Loucy (cell line): ENCODE results near the gene KLHL35.

Experiments
- H2AFZ ChIP-seq: fragments of 200-600 bp; sonication (generic); 2 replicates; pipeline ENCODE4 v1.6.0; 2016; ENCODE audit warnings: antibody characterized with exemption, mild to moderate bottlenecking, low read length, moderate library complexity
- H3F3A ChIP-seq: fragments of 200-600 bp; 2 replicates; pipeline ENCODE4 v1.6.0; 2016; ENCODE audit warnings: antibody characterized with exemption, low read depth, mild to moderate bottlenecking
- H3K27me3 ChIP-seq: fragments of 200-600 bp; sonication (generic); 2 replicates; pipeline ENCODE4 v1.6.1; 2014; ENCODE audit warnings: low read length, mild to moderate bottlenecking; ENCODE audit not compliant: insufficient read depth, poor library complexity, severe bottlenecking
- H3K36me3 ChIP-seq: fragments of 200-600 bp; sonication (generic); 2 replicates; pipeline ENCODE4 v1.6.1; 2016; ENCODE audit warnings: low read length; ENCODE audit not compliant: insufficient read depth
- H3K4me1 ChIP-seq: fragments of 200-600 bp; sonication (generic); 2 replicates; pipeline ENCODE4 v1.5.1; 2014; ENCODE audit warnings: low read length, mild to moderate bottlenecking; ENCODE audit not compliant: insufficient read depth, poor library complexity, severe bottlenecking
- H3K4me2 ChIP-seq: fragments of 200-600 bp; sonication (generic); 2 replicates; pipeline ENCODE4 v1.6.0; 2014; ENCODE audit warnings: antibody characterized with exemption, low read length, low read depth, mild to moderate bottlenecking; ENCODE audit not compliant: poor library complexity, severe bottlenecking
- H3K4me3 ChIP-seq: fragments of 200-600 bp; sonication (generic); 2 replicates; pipeline ENCODE4 v1.5.1; 2014; ENCODE audit warnings: low read length, mild to moderate bottlenecking, mixed read lengths; ENCODE audit not compliant: poor library complexity, severe bottlenecking
- H3K79me2 ChIP-seq: fragments of 200-600 bp; sonication (generic); 2 replicates; pipeline ENCODE4 v1.6.1; 2014; ENCODE audit warnings: low read length; ENCODE audit not compliant: insufficient read depth
- H3K9ac ChIP-seq: fragments of 200-600 bp; sonication (generic); 2 replicates; pipeline ENCODE4 v1.6.0; 2014; ENCODE audit warnings: mild to moderate bottlenecking, low read depth, low read length, moderate library complexity; ENCODE audit not compliant: poor library complexity, severe bottlenecking
- H3K9me2 ChIP-seq: fragments of 200-600 bp; sonication (generic); replicated peaks from 2 replicates; pipeline ENCODE4 v1.6.1; 2016; ENCODE audit warnings: low read depth, low read length, mixed read lengths
- H3K9me3 ChIP-seq: fragments of 200-600 bp; sonication (generic); 2 replicates; pipeline ENCODE4 v1.6.1; 2014; ENCODE audit warnings: mild to moderate bottlenecking, antibody characterized with exemption, low read length, low read depth; ENCODE audit not compliant: insufficient read depth
- H4K20me1 ChIP-seq: fragments of 200-600 bp; sonication (generic); 2 replicates; pipeline ENCODE4 v1.6.0; 2014; ENCODE audit warnings: antibody characterized with exemption, low read length, mild to moderate bottlenecking; ENCODE audit not compliant: insufficient read depth, poor library complexity, severe bottlenecking
- CTCF ChIP-seq: fragments of 200-600 bp; sonication (generic); conservative IDR thresholded peaks from 2 replicates; pipeline ENCODE4 v1.5.1; 2014; ENCODE audit warnings: mild to moderate bottlenecking, antibody characterized with exemption, low read length
- EZH2phosphoT487 ChIP-seq: fragments of 200-600 bp; IDR thresholded peaks from 2 replicates; pipeline ENCODE4 v1.6.1; 2018; ENCODE audit warnings: antibody characterized with exemption, mild to moderate bottlenecking, moderate library complexity, borderline replicate concordance

The KLHL35 gene

DNA sequence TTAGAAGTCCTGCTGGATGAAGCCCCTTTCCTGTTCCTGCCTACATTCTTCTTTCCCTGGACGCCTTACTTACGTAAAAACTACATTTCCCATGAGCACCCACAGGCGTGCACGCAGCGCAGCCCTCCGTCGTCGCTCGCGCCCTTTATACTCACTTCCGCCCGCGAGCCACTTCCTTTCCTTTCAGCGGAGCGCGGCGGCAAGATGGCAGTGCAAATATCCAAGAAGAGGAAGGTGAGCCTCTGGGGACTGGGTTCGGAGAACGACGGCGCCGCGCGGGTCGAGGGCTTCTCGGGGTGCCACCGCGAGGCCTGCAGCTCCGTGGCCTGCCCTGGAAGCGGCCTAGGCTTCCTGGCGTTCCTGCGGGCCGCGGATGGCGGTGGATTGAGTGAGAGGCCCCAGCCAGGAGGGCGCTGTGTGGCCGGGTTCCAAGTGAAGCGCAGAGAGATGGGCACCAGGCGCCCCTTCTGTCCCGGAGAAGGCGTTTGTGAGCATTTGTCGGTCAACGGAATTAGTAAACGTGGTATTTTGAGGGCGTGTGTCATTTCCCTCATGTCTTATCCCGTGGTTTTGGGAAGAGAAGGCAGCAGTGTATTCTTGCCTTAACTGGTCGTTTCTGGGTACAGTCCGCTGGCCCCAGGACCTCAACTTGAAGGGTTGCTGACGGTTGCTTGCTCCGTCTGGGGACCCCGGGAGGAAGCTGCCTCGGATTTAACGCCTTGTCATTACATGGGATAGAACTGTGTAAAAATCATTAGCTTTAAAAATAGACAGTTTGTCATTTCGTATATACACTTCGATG, 33.5 kb downstream of the KLHL35 start, which contains the start of gene RPS3:
RPS3 (plus strand) TSS at position 175 of the 802 bp plus-strand sequence; CDS start at position 205, 30 bp downstream.
- no peaks in the 10 kb centered on the region for H3K9me2 ChIP-seq
- H3K27me3 ChIP-seq, result peaks cover 8% of the 10 kb centered on the region
- peaks cover 40% of the 10 kb centered on the region for H3K4me1 ChIP-seq
- H3K4me2 ChIP-seq, result peak within 1 kb of the TSS; percentile 100
- no peaks in the 10 kb centered on the region for H3K9me3 ChIP-seq
- H3F3A ChIP-seq, result no peaks in the 10 kb centered on the region
- H4K20me1 ChIP-seq, result peaks cover 50% of the 10 kb centered on the region
- H3K36me3 ChIP-seq, result peaks cover 37% of the 10 kb centered on the region
- peak within 1 kb of the TSS; percentile 75 for H2AFZ ChIP-seq
- peak within 1 kb of the TSS; percentile 94 for H3K4me3 ChIP-seq
- peak within 1 kb of the TSS; percentile 99 for H3K9ac ChIP-seq
- H3K79me2 ChIP-seq, result peaks cover 53% of the 10 kb centered on the region
- TF ChIP-seq EZH2phosphoT487, result no peak
- TF ChIP-seq CTCF, result peak; percentile 39; the same call in 1 of the 2 replicates

DNA sequence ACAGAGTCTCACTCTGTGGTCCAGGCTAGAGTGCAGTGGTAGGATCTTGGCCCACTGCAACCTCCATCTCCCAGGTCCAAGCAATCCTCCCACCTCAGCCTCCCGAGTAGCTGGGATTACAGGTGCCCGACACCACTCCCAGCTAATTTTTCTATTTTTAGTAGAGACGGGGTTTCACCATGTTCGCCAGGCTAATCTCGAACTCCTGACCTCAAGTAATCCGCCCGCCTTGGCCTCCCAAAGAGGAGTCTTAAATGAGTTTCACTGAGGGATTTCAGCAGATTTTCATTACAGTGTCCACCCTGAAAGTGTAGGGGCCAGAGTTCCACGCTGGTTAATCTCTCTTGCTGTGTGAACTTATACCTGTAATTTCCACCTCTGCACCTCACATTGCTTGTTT, 34.1 kb downstream of the KLHL35 start:
- Histone ChIP-seq H3K9ac (peak overlapping the region; percentile 30), H3K4me1 (peaks cover 34% of the 10 kb centered on the region), H3K9me3 (no peaks in the 10 kb centered on the region), H3K79me2 (peaks cover 46% of the 10 kb centered on the region), H4K20me1 (peaks cover 43% of the 10 kb centered on the region), H3K27me3 (peaks cover 8% of the 10 kb centered on the region), H3K9me2 (no peaks in the 10 kb centered on the region), H2AFZ (peak overlapping the region; percentile 75), H3F3A (no peaks in the 10 kb centered on the region), H3K4me2 (peak overlapping the region; percentile 40), H3K4me3 (peak overlapping the region; percentile 94), H3K36me3 (peaks cover 31% of the 10 kb centered on the region)
- TF ChIP-seq CTCF (no peak), EZH2phosphoT487 (no peak)

DNA sequence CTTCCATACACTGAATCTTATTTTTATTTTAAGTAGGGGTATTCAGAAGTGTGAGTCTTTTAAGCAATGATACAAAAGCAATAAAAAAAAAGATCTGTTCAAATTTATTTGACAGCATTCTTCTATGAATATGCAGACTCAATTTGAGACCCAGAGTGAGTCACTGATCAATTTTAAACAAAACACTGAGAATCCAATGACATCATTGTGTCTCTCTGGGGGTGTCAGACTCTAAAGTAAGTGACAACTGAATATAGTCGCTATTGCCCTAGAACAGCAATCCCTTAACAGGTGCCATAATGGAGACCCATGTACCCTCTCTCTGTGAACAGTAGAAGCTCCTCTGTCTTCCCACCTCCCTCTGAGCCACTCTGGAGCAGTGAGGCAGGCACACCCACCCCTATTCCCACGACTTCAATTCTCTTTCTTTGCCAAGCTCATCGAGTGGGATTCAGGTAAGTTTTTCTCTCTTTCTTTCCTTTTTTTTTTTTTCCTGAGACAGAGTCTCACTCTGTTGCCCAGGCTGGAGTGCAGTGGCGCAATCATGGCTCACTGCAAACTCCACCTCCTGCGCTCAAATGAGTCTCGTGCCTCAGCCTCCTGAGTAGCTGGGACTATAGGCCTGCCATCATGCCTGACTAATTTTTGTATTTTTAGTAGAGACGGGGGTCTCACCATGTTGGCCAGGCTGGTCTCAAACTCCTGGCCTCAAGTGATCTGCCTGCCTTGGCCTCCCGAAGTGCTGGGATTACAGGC, 38.7 kb downstream of the KLHL35 start:
- Histone ChIP-seq H3K79me2 (peaks cover under 1% of the 10 kb centered on the region; the same call in 1 of the 2 replicates), H3K4me1 (peaks cover 7% of the 10 kb centered on the region), H3K27me3 (peaks cover under 1% of the 10 kb centered on the region), H3K4me2 (no peak overlapping the region), H3K4me3 (no peak overlapping the region), H2AFZ (no peak overlapping the region), H3K9me3 (no peaks in the 10 kb centered on the region), H3K36me3 (no peaks in the 10 kb centered on the region), H3K9ac (no peak overlapping the region), H3F3A (no peaks in the 10 kb centered on the region), H3K9me2 (no peaks in the 10 kb centered on the region), H4K20me1 (no peaks in the 10 kb centered on the region)
- no peak for TF ChIP-seq CTCF
- TF ChIP-seq EZH2phosphoT487, result no peak
